Natural killer cell (primary cell): ENCODE measurements around the gene SIRPD. TPM values are rescaled to one million over a fixed set of nuclear protein-coding genes. Genes with fewer than 3 reads are reported as not detected.

Experiments used
- ATAC-seq, 3 donors: fragments of 150-1000 bp in 2 of 3; fragments of 200-7000 bp in 1 of 3; cut with Tn5 transposase; 1 replicate in 1 of 3; 2 replicates in 2 of 3; pipeline ENCODE4 v1.10.0; 2021; ENCODE audit warnings: mild to moderate bottlenecking in 2 of 3, moderate library complexity in 2 of 3
- DNase-seq, 2 donors: peaks; one replicate each; pipeline versions ENCODE4 v3.0.0 to v3.0.0-alpha.2; 2013 to 2021; ENCODE audit warnings: mixed read lengths in 1 of 2
- H3K27ac ChIP-seq: one replicate; pipeline ENCODE4 v1.5.1; 2013; ENCODE audit warnings: mild to moderate bottlenecking, low read length
- H3K27me3 ChIP-seq: one replicate; pipeline ENCODE4 v1.6.1; 2013; ENCODE audit warnings: low read length; ENCODE audit not compliant: control insufficient read depth, insufficient read depth
- H3K36me3 ChIP-seq: one replicate; pipeline ENCODE4 v1.6.1; 2013; ENCODE audit warnings: low read length; ENCODE audit not compliant: control insufficient read depth, insufficient read depth
- H3K4me1 ChIP-seq: one replicate; pipeline ENCODE4 v1.6.1; 2013; ENCODE audit warnings: low read length; ENCODE audit not compliant: control insufficient read depth, insufficient read depth
- H3K4me3 ChIP-seq: one replicate; pipeline ENCODE4 v1.5.1; 2013; ENCODE audit warnings: low read length
- H3K9me3 ChIP-seq: one replicate; pipeline ENCODE4 v1.6.1; 2013; ENCODE audit warnings: low read length; ENCODE audit not compliant: control insufficient read depth, insufficient read depth
- H3K27ac Mint-ChIP-seq, 2 donors: one replicate each; pipeline ENCODE4 v1.8.0; 2022; ENCODE audit warnings: mild to moderate bottlenecking in 2 of 2, mixed read lengths in 2 of 2, moderate library complexity in 1 of 2
- H3K27me3 Mint-ChIP-seq, 2 donors: one replicate each; pipeline ENCODE4 v1.8.0; 2022; ENCODE audit warnings: low read depth in 2 of 2, mixed read lengths in 2 of 2
- H3K36me3 Mint-ChIP-seq: one replicate; pipeline ENCODE4 v1.8.0; 2022; ENCODE audit warnings: mixed read lengths
- H3K4me1 Mint-ChIP-seq, 2 donors: one replicate each; pipeline ENCODE4 v1.8.0; 2022; ENCODE audit warnings: mixed read lengths in 2 of 2
- H3K4me3 Mint-ChIP-seq: one replicate; pipeline ENCODE4 v1.8.0; 2022; ENCODE audit warnings: mild to moderate bottlenecking, moderate library complexity, mixed read lengths
- H3K9me3 Mint-ChIP-seq, 2 donors: one replicate each; pipeline ENCODE4 v1.8.0; 2022; ENCODE audit warnings: mixed read lengths in 2 of 2
- WGBS: methylation state at CpG from one replicate; pipeline ENCODE4 v1.1.7; 2013; ENCODE audit warnings: missing lambda C conversion rate; ENCODE audit not compliant: insufficient coverage; 5-methylcytosine and 5-hydroxymethylcytosine counted together
- intact Hi-C: fragments of 100-400 bp; cut with micrococcal nuclease; formaldehyde crosslinking; loops from one replicate; pipeline ENCODE4 v1.14.2; 2022
- total RNA-seq, 4 donors: library from RNA; stranded (reverse); fragments of 120-200 nt in 1 of 4; gene quantifications; one replicate each; pipeline versions ENCODE4 v1.2.3 to v1.2.4, GENCODE V29; 2013 to 2022
- TF ChIP-seq, protein P1 (sequence below): fragments of 200-600 bp; IDR thresholded peaks from one replicate; pipeline ENCODE4 v1.8.0; 2022; ENCODE audit warnings: antibody characterized with exemption

SIRPD gene
- total RNA-seq, 3 donors from 2014 or later (not counting 1 experiment from before 2014, with no cell fraction given) = not detected

DNA sequence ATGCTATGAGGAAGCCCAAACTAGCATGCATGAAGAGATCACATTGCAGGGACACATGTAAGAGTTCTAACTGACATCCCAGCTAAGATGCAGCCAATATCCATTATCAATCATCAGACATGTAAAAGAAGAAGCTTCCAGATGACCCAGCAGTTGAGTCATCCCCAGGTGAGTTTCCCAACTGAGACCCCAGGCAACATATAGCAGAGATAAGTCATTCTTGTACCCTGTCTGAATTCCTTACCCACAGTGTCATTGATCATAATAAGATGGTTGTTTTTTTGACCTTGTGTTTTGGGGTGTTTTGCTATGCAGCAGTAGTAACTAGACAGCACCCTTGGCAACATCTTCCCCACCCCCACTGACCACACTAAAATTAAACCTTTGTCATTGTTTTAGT lies 18.9 kb downstream of the SIRPD start:
- Histone ChIP-seq H3K27me3 (no peaks in the 10 kb centered on the region), H3K36me3 (no peaks in the 10 kb centered on the region), H3K27ac (no peak overlapping the region), H3K4me1 (peaks cover 13% of the 10 kb centered on the region), H3K4me3 (no peak overlapping the region), H3K9me3 (no peaks in the 10 kb centered on the region)
- no peaks in the 10 kb centered on the region for H3K4me1 Mint-ChIP-seq
- no peak for ATAC-seq
- no peak overlapping the region for H3K27ac Mint-ChIP-seq
- H3K4me3 Mint-ChIP-seq = no peak overlapping the region
- TF ChIP-seq, protein P1, sequence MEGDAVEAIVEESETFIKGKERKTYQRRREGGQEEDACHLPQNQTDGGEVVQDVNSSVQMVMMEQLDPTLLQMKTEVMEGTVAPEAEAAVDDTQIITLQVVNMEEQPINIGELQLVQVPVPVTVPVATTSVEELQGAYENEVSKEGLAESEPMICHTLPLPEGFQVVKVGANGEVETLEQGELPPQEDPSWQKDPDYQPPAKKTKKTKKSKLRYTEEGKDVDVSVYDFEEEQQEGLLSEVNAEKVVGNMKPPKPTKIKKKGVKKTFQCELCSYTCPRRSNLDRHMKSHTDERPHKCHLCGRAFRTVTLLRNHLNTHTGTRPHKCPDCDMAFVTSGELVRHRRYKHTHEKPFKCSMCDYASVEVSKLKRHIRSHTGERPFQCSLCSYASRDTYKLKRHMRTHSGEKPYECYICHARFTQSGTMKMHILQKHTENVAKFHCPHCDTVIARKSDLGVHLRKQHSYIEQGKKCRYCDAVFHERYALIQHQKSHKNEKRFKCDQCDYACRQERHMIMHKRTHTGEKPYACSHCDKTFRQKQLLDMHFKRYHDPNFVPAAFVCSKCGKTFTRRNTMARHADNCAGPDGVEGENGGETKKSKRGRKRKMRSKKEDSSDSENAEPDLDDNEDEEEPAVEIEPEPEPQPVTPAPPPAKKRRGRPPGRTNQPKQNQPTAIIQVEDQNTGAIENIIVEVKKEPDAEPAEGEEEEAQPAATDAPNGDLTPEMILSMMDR = no peak
- no peak for DNase-seq
- H3K9me3 Mint-ChIP-seq = no peaks in the 10 kb centered on the region
- peaks cover 18 to 45% of the 10 kb centered on the region in 2 donors for H3K27me3 Mint-ChIP-seq
- intact Hi-C loops = no loop called here
- no peaks in the 10 kb centered on the region for H3K36me3 Mint-ChIP-seq

DNA sequence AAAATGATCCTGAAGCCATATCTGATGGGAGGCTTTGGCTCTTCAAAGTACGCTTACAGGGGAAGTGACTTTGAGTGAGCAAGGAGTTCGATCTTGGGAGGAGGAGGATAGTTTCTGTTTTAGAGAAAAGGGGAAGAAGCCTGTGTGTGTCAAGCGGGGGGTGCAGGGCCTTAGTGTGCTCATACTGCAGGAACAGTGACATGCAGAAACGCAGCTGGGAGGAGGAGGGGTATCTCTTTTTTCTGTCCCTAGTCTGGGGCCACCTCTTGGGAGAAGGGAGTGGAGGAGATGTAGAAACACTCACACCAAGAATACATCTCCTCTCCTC lies 19.8 kb downstream of the SIRPD start:
- Histone ChIP-seq H3K9me3 (no peaks in the 10 kb centered on the region), H3K4me1 (peaks cover 13% of the 10 kb centered on the region), H3K36me3 (no peaks in the 10 kb centered on the region), H3K27ac (peak overlapping the region; percentile 71), H3K27me3 (no peaks in the 10 kb centered on the region), H3K4me3 (no peak overlapping the region)
- TF ChIP-seq, protein P1 = no peak
- Mint-ChIP-seq H3K27ac (no peak overlapping the region), H3K9me3 (no peaks in the 10 kb centered on the region), H3K27me3 (peaks cover 14 to 40% of the 10 kb centered on the region in 2 donors), H3K4me1 (no peaks in the 10 kb centered on the region), H3K4me3 (no peak overlapping the region), H3K36me3 (no peaks in the 10 kb centered on the region)
- DNase-seq (peak in 1 of 2 donors; percentile 8), ATAC-seq (peak in 1 of 3 donors; percentile 52)
- 10% methylated on average over 4 of the region's 4 CpGs for WGBS
- intact Hi-C loops = no loop called here

DNA sequence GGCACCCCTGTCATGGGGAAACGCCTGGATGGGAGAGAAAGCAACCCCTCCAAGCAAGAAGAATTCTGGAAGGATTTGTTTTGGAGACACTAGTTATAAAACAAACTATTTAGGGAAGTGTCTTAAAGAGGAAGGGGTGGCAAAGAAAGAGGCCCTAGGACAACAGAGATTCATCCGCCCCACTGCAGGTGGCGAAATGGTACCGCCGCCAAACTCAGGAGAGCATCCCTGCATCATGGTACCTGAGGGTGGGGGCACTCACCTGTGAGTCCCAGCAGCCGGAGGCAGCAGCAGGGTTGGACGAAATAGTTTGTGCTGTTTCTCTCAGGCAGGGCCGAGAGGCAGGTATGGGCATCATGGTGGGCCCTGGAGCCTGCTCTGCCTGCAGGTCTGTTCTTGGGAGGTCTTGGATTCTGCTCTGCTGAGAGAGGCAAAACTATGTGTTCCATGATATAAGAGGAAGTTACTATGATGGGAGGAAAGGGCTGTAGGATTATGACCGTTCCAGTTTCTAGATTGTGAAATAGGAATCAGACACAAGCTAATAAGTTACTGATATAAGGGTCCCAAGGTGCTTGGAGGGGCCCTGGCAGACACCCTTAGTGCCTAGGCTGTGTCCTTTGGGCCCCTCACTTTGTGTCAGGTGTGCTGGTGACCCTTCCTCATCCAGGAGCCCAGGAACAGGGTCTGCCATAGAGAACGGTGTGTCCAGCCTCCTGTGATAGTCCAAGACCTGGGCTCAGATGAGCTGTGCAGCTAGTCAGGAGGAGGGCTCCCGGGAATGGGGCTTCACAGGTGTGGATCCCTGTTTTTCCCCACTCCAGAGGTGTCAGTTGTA lies 20.4 kb downstream of the SIRPD start:
- Mint-ChIP-seq H3K27me3 (peaks cover 10 to 36% of the 10 kb centered on the region in 2 donors), H3K36me3 (no peaks in the 10 kb centered on the region), H3K27ac (no peak overlapping the region), H3K9me3 (no peaks in the 10 kb centered on the region), H3K4me1 (no peaks in the 10 kb centered on the region), H3K4me3 (no peak overlapping the region)
- no peak for DNase-seq
- Histone ChIP-seq H3K4me1 (peaks cover 13% of the 10 kb centered on the region), H3K4me3 (no peak overlapping the region), H3K27ac (peak overlapping the region; percentile 71), H3K9me3 (no peaks in the 10 kb centered on the region), H3K36me3 (no peaks in the 10 kb centered on the region), H3K27me3 (no peaks in the 10 kb centered on the region)
- TF ChIP-seq, protein P1 = no peak
- WGBS = 77% methylated on average over 11 of the region's 11 CpGs
- ATAC-seq = no peak
- intact Hi-C loops = no loop called here
